Ishikawa (cell line): ENCODE data around the gene CCDC47.

Source experiments
- CEBPB ChIP-seq: IDR thresholded peaks from 2 replicates; pipeline ENCODE4 v1.6.1; 2012
- CREB1 ChIP-seq: IDR thresholded peaks from 2 replicates; pipeline ENCODE4 v1.6.1; 2012; ENCODE audit warnings: low read depth
- EGR1 ChIP-seq: IDR thresholded peaks from 2 replicates; pipeline ENCODE4 v1.6.1; 2012
- EP300 ChIP-seq: IDR thresholded peaks from 2 replicates; pipeline ENCODE4 v1.6.1; 2012; ENCODE audit warnings: borderline replicate concordance
- NFIC ChIP-seq: IDR thresholded peaks from 2 replicates; pipeline ENCODE4 v1.6.1; 2012
- RAD21 ChIP-seq: IDR thresholded peaks from 2 replicates; pipeline ENCODE4 v1.6.1; 2012; ENCODE audit warnings: low read depth
- TAF1 ChIP-seq: IDR thresholded peaks from 2 replicates; pipeline ENCODE4 v1.6.1; 2012; ENCODE audit warnings: low read depth, mild to moderate bottlenecking
- TCF12 ChIP-seq: IDR thresholded peaks from 2 replicates; pipeline ENCODE4 v1.6.1; 2012; ENCODE audit warnings: low read depth
- YY1 ChIP-seq: IDR thresholded peaks from 2 replicates; pipeline ENCODE4 v1.6.1; 2012; ENCODE audit warnings: low read depth
- TF ChIP-seq, protein P1 (sequence below): IDR thresholded peaks from 2 replicates; pipeline ENCODE4 v1.6.1; 2012; ENCODE audit warnings: low read depth, mild to moderate bottlenecking

DNA sequence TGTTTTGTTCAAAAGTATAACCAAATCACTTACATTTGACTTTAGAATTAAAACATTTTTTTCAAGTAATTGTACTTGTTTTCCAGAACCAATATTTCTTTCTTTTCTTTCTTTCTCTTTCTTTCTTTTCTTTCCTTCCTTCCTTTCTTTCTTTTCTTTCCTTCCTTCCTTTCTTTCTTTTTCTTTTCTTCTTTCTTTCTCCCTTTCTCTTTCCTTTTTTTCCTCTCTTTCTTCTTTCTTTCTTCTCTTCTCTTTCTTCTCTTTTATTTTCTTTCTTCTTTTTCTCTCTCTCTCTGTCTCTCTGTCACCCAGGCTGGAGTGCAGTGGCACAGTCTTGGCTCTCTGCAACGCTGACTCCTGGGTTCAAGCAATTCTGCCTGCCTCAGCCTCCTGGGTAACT lies 27.4 kb upstream of the CCDC47 start:
- TF ChIP-seq NFIC, result no peak
- TF ChIP-seq TCF12, result no peak
- no peak for TF ChIP-seq EP300
- no peak for TF ChIP-seq TAF1
- TF ChIP-seq CREB1, result no peak
- TF ChIP-seq, protein P1, sequence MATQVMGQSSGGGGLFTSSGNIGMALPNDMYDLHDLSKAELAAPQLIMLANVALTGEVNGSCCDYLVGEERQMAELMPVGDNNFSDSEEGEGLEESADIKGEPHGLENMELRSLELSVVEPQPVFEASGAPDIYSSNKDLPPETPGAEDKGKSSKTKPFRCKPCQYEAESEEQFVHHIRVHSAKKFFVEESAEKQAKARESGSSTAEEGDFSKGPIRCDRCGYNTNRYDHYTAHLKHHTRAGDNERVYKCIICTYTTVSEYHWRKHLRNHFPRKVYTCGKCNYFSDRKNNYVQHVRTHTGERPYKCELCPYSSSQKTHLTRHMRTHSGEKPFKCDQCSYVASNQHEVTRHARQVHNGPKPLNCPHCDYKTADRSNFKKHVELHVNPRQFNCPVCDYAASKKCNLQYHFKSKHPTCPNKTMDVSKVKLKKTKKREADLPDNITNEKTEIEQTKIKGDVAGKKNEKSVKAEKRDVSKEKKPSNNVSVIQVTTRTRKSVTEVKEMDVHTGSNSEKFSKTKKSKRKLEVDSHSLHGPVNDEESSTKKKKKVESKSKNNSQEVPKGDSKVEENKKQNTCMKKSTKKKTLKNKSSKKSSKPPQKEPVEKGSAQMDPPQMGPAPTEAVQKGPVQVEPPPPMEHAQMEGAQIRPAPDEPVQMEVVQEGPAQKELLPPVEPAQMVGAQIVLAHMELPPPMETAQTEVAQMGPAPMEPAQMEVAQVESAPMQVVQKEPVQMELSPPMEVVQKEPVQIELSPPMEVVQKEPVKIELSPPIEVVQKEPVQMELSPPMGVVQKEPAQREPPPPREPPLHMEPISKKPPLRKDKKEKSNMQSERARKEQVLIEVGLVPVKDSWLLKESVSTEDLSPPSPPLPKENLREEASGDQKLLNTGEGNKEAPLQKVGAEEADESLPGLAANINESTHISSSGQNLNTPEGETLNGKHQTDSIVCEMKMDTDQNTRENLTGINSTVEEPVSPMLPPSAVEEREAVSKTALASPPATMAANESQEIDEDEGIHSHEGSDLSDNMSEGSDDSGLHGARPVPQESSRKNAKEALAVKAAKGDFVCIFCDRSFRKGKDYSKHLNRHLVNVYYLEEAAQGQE, result no peak
- TF ChIP-seq CEBPB, result no peak
- TF ChIP-seq RAD21, result no peak
- TF ChIP-seq EGR1, result no peak
- TF ChIP-seq YY1, result no peak
